Stimulated activated naive CD8-positive, alpha-beta T cell treated with anti-CD3 and anti-CD28 coated beads, Interleukin-15, amount 100 ng/mL, for 72 hours (primary cell): ENCODE data around the gene PET100.

Source experiments
- ATAC-seq: fragments of 150-1000 bp; cut with Tn5 transposase; 2 replicates; pipeline ENCODE4 v1.10.0; 2021; ENCODE audit warnings: mild to moderate bottlenecking, moderate library complexity
- DNase-seq, 2 donors: peaks; one replicate each; pipeline ENCODE4 v3.0.0; 2021 to 2022
- H3K27ac Mint-ChIP-seq, 2 donors: one replicate each; pipeline ENCODE4 v1.8.0; 2022; ENCODE audit warnings: mild to moderate bottlenecking in 2 of 2, mixed read lengths in 2 of 2, moderate library complexity in 2 of 2
- H3K27me3 Mint-ChIP-seq: one replicate; pipeline ENCODE4 v1.8.0; 2022; ENCODE audit warnings: mixed read lengths
- H3K4me1 Mint-ChIP-seq: one replicate; pipeline ENCODE4 v1.8.0; 2022; ENCODE audit warnings: mild to moderate bottlenecking, mixed read lengths
- H3K4me3 Mint-ChIP-seq, 2 donors: one replicate each; pipeline ENCODE4 v1.8.0; 2022; ENCODE audit warnings: mild to moderate bottlenecking in 2 of 2, mixed read lengths in 2 of 2, moderate library complexity in 1 of 2
- H3K9me3 Mint-ChIP-seq, 2 donors: one replicate each; pipeline ENCODE4 v1.8.0; 2022; ENCODE audit warnings: mixed read lengths in 2 of 2

Gene PET100, protein sequence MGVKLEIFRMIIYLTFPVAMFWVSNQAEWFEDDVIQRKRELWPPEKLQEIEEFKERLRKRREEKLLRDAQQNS

DNA sequence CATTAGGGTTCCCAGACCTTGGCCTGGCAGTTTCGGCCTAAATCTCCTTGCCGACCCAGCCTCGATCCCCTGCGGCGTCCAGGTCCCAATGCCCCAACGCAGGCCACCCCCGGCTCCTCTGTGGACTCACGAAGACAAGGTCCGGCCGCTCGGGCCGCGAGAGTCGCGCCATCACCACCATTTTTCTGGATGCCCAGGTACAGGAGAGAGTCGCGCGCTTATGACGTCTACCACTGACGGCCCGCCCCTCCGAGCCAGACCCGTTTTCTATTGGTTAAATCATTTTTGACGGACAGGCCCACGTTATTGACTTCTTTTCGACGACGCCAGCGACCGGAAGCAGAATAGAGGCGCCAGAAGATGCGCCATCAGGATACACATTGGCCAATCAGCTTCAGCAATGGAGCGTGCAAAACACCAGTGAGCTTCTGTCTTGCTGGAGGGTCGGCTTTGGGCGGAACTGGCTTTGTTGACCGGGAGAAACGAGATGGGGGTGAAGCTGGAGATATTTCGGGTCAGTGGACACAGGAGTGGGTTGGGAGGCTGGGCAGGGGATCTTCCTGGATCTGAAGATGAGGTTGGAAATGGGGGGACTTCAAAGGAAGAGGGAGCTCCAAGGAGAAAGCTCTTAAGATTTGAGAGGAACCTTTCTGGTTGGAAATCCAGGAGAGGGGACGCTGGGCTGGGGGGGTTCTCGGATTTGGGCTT lies at the start of gene PET100, which contains the start of gene XAB2:
TSS of gene PET100 (plus strand) at position 447 of the 708 bp plus-strand sequence. CDS start at position 488, 41 bp downstream.
TSS of gene XAB2 (minus strand) at position 199 of the 708 bp plus-strand sequence. CDS start at position 181, 18 bp downstream.
- Mint-ChIP-seq H3K27me3 (no peaks in the 10 kb centered on the region), H3K9me3 (no peaks in the 10 kb centered on the region), H3K4me3 (peak within 1 kb of the TSS; percentile 90 to 94), H3K4me1 (peaks cover 71% of the 10 kb centered on the region), H3K27ac (peak within 1 kb of the TSS; percentile 99)
- ATAC-seq (peak; percentile 99), DNase-seq (peak; percentile 93 to 96)

DNA sequence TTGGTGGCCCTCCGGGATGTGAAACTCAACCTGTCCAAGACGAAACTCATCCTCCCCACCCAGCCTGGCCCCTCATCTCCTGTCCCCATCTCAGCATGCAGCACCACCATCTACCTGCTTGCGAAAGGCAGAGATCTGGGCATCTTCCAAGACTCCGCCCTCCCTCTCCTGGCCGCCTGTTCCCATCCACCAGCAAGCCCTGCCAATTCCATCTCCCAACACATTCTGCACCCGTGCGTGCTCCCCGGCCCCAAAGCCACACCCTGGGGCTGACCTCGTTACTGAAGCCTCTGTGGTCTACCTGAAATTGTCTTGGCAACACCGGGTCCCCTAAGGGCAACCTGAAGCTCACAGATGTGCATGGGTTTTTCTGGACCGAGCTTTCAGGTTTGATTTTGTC lies 47.1 kb upstream of the PET100 start:
- ATAC-seq: no peak
- H3K27me3 Mint-ChIP-seq: peaks cover 4% of the 10 kb centered on the region
- H3K4me1 Mint-ChIP-seq: no peaks in the 10 kb centered on the region
- no peak overlapping the region for H3K4me3 Mint-ChIP-seq
- H3K9me3 Mint-ChIP-seq: no peaks in the 10 kb centered on the region
- no peak for DNase-seq
- H3K27ac Mint-ChIP-seq: no peak overlapping the region

DNA sequence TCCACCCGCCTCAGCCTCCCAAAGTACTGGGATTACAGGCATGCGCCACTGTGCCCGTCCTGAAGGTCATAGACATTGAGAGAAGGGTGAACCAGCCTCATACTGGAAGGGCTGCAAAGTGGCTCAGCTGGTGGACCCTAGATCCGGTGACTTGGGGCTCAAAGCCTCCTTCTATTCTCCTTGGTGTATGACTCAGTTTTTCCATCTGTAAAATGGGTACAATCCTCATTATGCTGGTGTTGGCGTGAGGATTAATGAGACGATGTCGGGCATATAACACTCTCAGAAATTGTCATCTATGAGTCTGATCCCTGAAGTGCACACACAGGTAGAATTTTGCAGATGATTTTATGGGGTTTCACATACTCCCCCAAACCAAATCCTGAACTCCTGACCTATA lies 39.8 kb upstream of the PET100 start:
- H3K9me3 Mint-ChIP-seq: no peaks in the 10 kb centered on the region
- H3K4me3 Mint-ChIP-seq: no peak overlapping the region
- H3K27me3 Mint-ChIP-seq: peaks cover 25% of the 10 kb centered on the region
- no peak overlapping the region for H3K27ac Mint-ChIP-seq
- ATAC-seq (no peak), DNase-seq (no peak)
- no peaks in the 10 kb centered on the region for H3K4me1 Mint-ChIP-seq

DNA sequence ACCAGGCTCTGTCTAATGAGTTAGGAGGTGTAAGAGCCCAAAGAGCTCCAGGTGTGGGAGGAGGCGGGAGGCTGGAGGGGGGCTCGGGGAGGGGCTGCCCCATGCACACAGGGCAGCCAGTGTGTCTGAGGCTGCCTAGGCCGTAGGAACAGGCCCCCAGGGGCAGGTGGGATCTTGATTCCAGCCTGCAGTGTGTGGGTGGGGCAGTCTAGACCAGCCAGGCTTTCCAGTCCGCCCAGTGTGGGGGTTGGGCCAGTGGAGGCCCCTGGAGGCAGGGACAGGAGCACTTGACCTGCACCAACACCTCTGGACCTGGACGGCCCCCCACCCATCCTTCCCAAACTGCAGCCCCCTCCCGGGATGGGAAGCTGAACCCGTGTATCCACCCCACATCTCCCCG lies 39.3 kb upstream of the PET100 start:
- Mint-ChIP-seq H3K4me1 (peaks cover 4% of the 10 kb centered on the region), H3K27me3 (peaks cover 29% of the 10 kb centered on the region), H3K4me3 (no peak overlapping the region), H3K27ac (no peak overlapping the region), H3K9me3 (no peaks in the 10 kb centered on the region)
- DNase-seq (no peak), ATAC-seq (no peak)

DNA sequence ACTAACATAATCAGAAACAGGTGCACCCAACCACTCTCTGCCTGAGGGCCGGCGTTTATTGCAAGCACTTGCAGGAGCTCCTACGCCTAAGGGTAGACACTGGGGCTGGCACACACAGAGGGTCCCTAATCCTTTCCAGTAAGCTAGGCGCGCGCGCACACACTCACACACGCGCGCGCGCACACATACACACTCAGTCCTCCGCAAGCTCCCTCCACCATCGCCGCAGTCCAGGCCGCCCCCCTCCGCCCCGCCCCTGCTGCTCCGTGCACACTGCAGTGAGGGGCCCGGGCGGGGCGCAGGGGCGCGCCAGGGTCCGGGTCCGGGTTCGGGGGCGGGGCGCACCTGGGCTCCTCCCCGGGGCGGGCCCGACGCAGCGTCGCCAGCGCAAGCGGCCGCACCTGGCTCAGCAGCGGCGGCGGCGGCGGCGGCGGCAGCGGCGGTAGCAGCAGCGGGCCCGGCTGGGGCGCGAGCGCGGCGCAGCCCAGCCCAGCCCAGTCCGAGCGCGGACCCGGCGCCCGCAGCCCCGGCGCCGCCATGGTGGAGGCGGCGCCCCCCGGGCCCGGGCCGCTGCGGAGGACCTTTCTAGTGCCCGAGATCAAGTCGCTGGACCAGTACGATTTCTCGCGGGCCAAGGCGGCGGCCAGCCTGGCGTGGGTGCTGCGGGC lies 34.0 kb upstream of the PET100 start, which contains the start of gene CAMSAP3:
TSS of gene CAMSAP3 (plus strand) at position 398 of the 668 bp plus-strand sequence. CDS start at position 538, 140 bp downstream.
- DNase-seq (peak; percentile 37 to 55), ATAC-seq (peak; percentile 90)
- peaks cover 61% of the 10 kb centered on the region for H3K27me3 Mint-ChIP-seq
- peaks cover 15% of the 10 kb centered on the region for H3K4me1 Mint-ChIP-seq
- peak within 1 kb of the TSS; percentile 76 to 86 for H3K4me3 Mint-ChIP-seq
- H3K9me3 Mint-ChIP-seq: peaks cover 0 to 1% of the 10 kb centered on the region in 2 donors
- H3K27ac Mint-ChIP-seq: peak within 1 kb of the TSS in 1 of 2 donors; percentile 31

DNA sequence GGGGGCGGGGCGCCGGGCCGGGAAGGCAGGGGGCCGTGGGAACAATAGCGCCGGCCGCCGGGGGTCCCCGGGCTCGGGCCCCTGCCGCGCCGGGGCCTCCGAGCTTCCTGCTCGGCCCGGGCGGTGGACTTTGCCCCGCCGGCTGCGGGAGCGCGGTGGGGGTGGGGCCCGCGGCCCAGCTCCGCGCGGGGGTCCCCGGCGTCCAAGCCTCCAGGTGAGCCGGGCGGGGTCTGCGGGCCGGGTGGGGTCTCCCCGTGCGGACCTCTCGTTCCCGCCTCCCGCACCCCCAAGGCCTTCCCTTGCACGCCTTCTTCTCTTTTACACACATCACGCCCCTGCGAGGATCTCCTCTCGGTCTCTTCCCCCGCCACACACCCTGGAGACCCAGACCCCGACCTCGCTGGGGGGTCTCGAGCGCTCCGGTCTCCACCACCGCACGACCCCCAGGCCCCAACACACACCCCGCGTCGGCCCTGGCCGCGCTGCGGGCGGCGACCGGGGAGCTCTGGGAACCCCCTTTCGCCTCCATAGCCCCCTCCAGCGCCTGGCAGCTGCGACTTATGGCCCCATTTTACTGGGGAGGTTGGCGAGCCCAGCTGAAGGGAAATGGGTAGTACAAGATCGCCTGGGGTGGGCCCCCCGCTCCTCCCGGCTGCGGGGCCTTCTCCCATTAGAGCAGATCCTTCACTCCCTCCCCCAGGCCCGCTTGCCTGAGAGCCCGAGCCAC lies 33.2 kb upstream of the PET100 start:
- H3K27me3 Mint-ChIP-seq: peaks cover 61% of the 10 kb centered on the region
- DNase-seq (no peak), ATAC-seq (peak; percentile 29)
- H3K27ac Mint-ChIP-seq: no peak overlapping the region
- peaks cover 15% of the 10 kb centered on the region for H3K4me1 Mint-ChIP-seq
- H3K9me3 Mint-ChIP-seq: peaks cover 0 to 7% of the 10 kb centered on the region in 2 donors
- H3K4me3 Mint-ChIP-seq: peak overlapping the region; percentile 76 to 86

DNA sequence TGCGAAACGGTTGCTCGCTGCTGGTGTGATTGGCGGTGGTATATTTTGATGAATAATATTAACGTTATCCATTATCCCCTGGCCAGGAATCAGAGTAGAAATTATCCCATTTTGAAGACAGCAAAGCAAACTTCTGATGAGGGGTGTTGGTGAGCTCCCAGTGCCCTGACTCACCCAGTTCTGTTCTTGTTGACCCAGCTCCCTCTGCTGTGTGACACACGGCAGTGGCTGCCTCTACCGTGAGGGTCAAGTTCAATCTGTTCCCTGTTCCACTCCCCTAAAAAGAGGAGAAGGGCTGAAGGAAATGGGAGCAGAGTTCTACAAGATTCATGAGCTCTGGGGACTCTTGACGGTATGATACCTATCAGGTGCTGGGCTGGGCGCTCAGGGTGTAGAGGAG lies 31.9 kb upstream of the PET100 start:
- Mint-ChIP-seq H3K4me3 (no peak overlapping the region), H3K4me1 (peaks cover 15% of the 10 kb centered on the region), H3K27me3 (peaks cover 66% of the 10 kb centered on the region), H3K27ac (no peak overlapping the region), H3K9me3 (peaks cover 0 to 7% of the 10 kb centered on the region in 2 donors)
- ATAC-seq: no peak
- DNase-seq: no peak

DNA sequence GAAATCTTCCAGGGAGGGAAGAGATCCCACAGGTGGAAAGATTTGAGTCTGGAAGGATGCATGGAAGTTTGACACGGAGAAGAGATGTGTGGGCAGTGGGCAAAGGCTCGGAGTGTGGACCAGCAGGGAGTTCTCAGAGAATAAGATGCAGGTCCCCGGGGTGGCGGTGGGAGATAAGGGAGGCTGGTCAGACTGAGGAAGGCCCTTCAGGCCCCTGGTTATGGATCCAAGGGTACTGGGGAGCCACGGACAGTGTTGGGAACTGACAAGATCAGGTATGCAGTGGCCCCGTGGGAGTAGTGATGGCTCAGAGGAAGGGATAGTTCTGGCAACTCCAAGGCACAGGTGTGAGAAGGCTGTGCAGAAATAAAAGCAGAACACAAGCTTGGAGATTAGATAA lies 31.4 kb upstream of the PET100 start:
- H3K9me3 Mint-ChIP-seq: peaks cover 0 to 7% of the 10 kb centered on the region in 2 donors
- ATAC-seq: no peak
- peaks cover 15% of the 10 kb centered on the region for H3K4me1 Mint-ChIP-seq
- no peak for DNase-seq
- peaks cover 61% of the 10 kb centered on the region for H3K27me3 Mint-ChIP-seq
- no peak overlapping the region for H3K27ac Mint-ChIP-seq
- no peak overlapping the region for H3K4me3 Mint-ChIP-seq

DNA sequence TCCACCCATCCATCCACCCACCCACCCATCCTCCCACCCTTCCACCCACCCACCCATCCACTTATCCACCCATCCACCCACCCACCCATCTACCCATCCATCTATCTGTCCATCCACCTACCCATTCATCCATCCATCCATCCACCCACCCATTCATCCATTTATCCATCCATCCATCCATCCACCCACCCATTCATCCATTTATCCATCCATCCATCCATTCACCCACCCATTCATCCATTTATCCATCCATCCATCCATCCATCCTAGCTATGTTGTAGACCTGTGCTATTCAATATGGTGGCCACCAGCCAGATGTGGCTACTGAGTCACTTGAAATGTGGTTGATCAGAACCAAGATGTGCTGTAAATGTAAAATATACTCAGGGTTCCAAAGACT lies 28.9 kb upstream of the PET100 start:
- peak overlapping the region in 1 of 2 donors; percentile 72 for H3K27ac Mint-ChIP-seq
- no peak overlapping the region for H3K4me3 Mint-ChIP-seq
- ATAC-seq (no peak), DNase-seq (no peak)
- peaks cover 56% of the 10 kb centered on the region for H3K27me3 Mint-ChIP-seq
- peaks cover 14% of the 10 kb centered on the region for H3K4me1 Mint-ChIP-seq
- peaks cover 0 to 12% of the 10 kb centered on the region in 2 donors for H3K9me3 Mint-ChIP-seq

DNA sequence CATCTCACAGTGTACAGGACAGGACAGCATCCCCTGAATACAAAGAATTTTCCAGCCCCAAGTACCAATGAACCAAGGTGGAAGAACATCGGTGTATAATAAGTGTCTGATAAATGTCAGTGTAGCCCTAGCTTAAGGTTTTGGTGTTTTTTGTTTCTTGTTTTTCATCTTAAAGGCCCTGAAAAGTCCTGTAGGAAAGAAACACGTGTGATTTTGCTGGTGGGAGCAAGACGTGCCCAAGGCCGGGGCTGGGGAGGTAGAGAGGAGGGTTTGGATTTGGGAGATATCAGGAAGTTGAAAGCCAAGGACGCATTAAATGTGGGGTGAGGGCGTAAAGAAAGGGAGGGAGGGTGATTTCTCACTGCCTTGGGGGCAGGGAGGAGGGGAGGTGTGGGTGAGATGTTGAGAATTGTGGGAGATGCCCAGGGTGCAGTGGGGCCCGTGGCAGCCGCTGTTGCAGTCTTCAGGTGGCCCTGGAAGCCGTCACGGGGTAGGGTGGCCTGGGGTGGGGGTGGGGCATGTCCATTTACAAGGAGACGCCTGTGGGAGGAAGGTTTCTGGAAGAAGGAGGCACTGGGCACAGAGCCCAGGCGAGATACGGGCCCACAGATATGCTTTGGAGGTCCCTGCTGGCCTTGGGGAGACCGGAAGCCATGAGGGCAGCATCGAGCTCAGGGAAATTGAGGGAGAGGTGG lies 27.2 kb upstream of the PET100 start:
- no peak for ATAC-seq
- H3K4me3 Mint-ChIP-seq: no peak overlapping the region
- no peak overlapping the region for H3K27ac Mint-ChIP-seq
- peaks cover 6% of the 10 kb centered on the region for H3K4me1 Mint-ChIP-seq
- peaks cover 0 to 13% of the 10 kb centered on the region in 2 donors for H3K9me3 Mint-ChIP-seq
- DNase-seq: no peak
- peaks cover 54% of the 10 kb centered on the region for H3K27me3 Mint-ChIP-seq

DNA sequence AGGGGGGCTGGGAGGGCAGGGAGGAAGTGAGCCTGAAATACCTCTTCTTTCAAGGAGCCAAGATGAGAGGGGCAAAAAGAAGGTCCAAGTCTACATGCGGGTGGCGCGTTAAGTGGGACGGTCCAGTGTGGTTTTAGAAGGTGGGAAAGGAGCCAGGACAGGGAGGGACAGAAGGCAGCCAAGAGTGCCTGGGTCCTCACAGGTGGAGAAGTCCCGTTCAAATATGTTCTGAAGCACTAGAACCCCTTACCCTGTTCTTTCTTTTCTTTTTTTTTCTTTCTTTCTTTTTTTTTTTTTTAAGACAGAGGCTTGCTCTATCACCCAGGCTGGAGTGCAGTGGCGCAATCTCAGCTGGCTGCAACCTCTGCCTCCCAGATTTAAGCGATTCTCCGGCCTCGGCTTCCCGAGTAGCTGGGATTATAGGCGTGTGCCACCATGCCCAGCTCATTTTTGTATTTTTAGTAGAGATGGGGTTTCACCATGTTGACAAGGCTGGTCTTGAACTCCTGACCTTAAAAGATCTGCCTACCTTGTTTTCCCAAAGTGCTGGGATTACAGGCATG lies 26.6 kb upstream of the PET100 start:
- Mint-ChIP-seq H3K4me3 (no peak overlapping the region), H3K27ac (no peak overlapping the region)

DNA sequence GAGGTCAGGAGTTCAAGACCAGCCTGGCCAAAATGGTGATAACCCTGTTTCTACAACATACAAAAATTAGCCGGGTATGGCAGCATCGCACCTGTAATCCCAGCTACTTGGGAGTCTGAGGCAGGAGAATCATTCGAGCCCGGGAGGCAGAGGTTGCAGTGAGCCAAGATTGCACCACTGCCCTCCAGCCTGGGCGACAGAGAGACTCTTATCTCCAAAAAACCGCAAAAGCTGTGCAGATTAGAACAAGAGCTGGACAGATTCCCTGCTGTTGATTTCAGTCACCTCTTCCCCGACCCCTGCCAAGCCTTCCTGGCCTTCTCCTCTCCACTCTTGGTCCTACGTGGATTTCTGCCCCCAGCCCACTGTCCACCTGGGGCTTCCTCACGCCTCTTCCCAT lies 25.7 kb upstream of the PET100 start:
- ATAC-seq (no peak), DNase-seq (no peak)
- Mint-ChIP-seq H3K4me3 (no peak overlapping the region), H3K27me3 (peaks cover 39% of the 10 kb centered on the region), H3K9me3 (peaks cover 0 to 13% of the 10 kb centered on the region in 2 donors), H3K27ac (no peak overlapping the region), H3K4me1 (peaks cover 6% of the 10 kb centered on the region)

More for the DNA sequence above, 26.6 kb upstream of the PET100 start:
- H3K9me3 Mint-ChIP-seq: peaks cover 0 to 13% of the 10 kb centered on the region in 2 donors
- peaks cover 48% of the 10 kb centered on the region for H3K27me3 Mint-ChIP-seq
- H3K4me1 Mint-ChIP-seq: peaks cover 6% of the 10 kb centered on the region
- DNase-seq (no peak), ATAC-seq (no peak)

DNA sequence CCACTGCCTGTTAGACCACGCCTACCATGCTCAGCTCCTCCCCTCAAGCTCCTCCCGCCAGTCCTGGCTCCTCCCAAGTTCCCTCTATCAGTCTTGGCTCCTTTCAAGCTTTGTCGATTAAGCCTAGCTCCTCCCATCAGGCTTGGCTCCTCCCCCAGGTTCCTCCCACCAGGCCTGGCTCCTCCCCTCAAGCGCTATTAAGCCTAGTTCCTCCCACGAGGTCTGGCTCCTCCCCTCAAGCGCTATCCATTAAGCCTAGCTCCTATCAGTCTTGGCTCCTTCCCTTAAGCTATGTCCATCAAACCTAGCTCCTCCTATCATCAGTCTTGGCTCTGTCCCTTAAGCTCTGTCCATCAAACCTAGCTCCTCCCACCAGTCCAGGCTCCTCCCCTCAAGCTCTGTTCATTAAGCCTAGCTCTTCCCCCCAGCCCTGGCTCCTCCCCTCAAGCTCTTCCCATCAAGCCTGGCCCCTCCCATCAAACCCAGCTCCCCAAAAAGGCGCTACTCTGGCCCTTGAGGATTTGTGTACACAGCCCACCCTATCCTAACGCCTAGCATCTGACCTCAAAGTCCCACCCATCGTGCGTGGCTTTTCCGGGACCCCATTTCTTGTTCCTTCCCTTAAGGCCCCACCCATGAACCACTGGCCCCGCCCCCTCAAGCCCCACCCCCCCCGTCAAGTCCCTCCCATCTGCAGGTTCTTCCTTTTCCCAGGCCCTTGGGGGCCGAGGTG lies 23.9 kb upstream of the PET100 start:
- DNase-seq (peak in 1 of 2 donors; percentile 31), ATAC-seq (peak; percentile 62)
- no peak overlapping the region for H3K4me3 Mint-ChIP-seq
- H3K27me3 Mint-ChIP-seq: peaks cover 38% of the 10 kb centered on the region
- H3K4me1 Mint-ChIP-seq: peaks cover 6% of the 10 kb centered on the region
- H3K27ac Mint-ChIP-seq: no peak overlapping the region
- H3K9me3 Mint-ChIP-seq: peaks cover 0 to 12% of the 10 kb centered on the region in 2 donors

DNA sequence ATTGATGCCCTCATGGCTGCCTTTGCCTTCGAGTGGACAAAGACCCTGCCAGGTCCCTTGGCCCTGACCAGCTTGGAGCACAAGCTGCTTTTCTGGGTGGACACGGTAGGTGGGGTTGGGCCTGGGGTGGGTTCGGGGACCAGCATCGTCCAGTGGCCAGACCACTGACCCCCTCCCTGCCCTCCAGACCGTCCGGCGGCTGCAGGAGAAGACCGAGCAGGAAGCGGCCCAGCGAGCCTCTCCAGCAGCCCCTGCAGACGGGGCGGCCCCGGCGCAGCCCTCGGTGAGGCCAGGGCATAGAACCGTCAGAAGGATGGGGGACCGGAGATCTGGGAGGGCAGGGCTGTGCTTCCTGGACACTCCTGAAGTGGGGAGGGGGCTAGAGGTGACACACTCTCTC lies 23.3 kb upstream of the PET100 start:
- DNase-seq (no peak), ATAC-seq (no peak)
- Mint-ChIP-seq H3K27ac (no peak overlapping the region), H3K4me3 (no peak overlapping the region), H3K4me1 (peaks cover 6% of the 10 kb centered on the region), H3K9me3 (peaks cover 0 to 7% of the 10 kb centered on the region in 2 donors), H3K27me3 (peaks cover 38% of the 10 kb centered on the region)
